ENCODE data around the gene AFG3L2.

Gene AFG3L2

DNA sequence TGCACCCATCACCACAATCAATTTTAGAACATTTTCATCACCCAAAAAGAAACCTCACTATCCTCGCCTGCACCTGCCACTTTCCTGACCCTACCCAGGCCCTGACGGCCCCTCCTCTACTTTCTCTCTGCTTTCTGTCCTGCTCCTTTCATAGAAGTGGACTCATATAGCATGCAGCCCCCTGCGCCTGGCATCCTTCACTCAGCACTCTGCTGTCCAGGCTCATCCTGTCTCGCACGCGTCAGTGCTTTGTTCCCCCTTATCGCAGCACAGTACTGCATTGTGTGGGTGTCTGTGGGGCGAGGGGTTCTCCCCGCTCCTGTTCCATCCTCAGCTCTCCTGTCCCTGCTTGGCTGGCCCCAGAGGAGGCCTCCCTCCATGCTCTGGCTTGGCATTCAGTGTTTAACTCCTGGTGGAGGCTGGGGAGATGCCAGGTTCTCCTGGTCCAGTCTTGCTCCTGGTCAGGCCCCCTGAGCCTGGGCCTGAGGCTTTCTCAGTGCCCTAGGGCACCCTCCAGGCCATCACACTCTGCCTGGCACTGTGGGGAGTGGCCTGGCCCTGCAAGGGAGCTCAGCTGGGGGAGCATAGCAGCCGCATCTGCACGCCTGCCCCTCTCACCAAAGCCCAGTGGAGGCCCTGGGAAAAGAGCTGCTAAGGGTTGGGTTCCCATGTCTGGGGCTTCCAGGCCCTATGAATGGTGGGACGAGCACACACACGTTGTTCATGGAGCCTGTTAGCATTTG is 75.6 kb downstream of the AFG3L2 start:
- DNase-seq: no peak

GRCh38 chr18:12299862-12300261 is 77.2 kb downstream of the AFG3L2 start:
- no peak for DNase-seq

- DNase-seq: no peak
Measured at GRCh38 chr18:12296457-12296856, 80.6 kb downstream of the AFG3L2 start.

- DNase-seq: no peak
Measured at GRCh38 chr18:12296087-12296403, 81.0 kb downstream of the AFG3L2 start.

- no peak for DNase-seq
Measured at GRCh38 chr18:12295389-12296086, 81.5 kb downstream of the AFG3L2 start.

GRCh38 chr18:12293831-12294230 is 83.2 kb downstream of the AFG3L2 start:
- no peak for DNase-seq

DNA sequence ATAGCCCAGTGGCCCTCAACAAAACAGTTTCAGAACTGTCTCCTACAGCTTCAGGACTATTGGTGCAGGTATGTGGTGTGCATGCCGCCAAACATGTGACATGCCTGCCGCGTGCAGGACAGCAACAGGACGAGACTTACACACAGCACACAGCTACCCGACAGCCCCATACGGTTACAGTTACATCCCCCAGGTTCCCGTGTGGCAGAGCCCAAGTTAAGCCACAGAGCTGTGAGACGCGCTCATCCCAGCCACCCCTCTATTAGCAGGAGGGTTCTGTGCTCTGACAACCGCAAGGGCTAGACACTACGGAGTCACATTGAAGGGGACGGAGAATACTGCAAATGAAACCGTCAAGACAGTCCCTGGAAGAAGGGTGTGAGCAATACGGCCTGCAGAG is 85.3 kb downstream of the AFG3L2 start:
- no peak for DNase-seq

GRCh38 chr18:12291161-12291560 is 85.9 kb downstream of the AFG3L2 start:
- no peak for DNase-seq

- no peak for DNase-seq
Measured at GRCh38 chr18:12290086-12290485, 86.9 kb downstream of the AFG3L2 start.

DNA sequence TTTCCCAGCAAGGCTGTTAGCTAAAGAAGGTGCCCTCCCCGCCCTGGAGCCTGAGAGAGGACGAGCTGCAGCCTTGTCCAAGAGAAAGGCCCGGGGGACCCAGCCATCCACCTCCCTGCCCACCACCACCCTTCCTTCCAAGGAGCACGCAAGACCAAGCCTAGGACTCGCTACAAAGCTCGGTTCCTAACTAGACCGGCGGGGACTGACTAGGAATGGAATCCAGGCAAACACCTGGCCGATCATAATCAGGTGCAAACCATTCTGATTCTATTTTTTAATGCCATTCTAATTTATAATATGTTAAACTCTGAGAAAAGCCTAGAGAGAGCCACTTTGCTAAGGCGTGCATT is 88.6 kb downstream of the AFG3L2 start:
- no peak for DNase-seq

DNA sequence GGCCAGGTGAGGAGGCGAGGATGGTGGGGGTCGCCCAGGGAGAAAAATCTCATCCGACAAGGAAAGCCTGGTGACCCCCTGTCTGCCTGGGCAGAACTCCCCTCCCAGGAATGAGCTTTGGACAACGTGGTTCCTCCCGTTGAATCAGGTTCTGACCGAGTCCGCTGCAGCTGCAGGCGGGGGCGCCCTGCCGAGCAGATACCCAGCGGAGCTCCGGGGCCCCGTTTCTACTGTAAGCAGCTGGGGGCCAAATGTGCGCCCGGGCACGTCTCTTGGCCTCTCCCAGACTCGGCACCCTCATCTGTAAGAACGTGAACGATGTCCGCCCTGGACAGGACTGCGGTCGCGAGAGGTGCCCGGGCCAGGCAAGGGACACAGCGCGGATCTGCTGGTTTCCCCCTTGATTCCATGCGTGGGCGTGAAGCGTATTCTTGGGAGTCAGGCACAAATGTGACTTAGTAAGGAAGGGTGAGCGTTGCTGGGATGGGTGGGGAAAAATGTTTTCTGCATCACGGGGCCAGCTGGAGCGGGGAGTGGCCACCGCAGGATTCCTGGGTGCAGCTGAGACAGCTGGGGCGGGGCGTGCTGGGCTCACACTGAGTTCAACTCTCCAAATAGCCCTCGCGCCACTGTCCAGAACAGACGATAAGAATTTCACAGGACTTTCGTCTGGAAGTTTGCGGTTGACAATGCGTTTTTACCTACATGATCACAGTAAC is 89.2 kb downstream of the AFG3L2 start:
- DNase-seq: no peak

DNA sequence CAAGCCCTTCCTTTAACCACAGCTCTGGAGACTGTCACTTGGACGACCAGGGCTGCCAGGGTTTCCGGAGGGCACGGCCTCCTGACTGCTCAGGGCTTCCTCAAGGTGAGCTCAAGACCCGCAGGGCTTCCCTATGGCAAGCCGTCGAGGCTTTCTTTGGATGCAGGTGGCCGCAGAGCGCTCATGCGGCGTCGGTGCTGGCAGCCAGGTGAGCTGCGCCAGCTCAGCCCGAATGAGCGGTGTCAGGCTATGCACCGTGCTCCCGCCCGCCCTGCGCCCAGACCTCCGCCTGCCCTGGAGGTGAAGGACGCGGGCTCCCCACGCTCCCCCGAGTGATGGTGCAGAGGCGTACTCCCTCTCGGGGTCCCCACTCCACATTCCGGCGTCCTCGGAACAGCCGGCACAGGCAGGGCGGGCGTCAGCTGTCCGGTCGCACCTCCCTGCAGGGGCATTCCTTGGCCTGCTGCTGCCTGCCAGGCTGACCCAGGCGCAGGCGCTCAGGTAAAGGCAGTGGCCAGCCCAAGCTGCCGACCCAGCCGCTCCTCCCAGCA is 89.8 kb downstream of the AFG3L2 start:
- DNase-seq: no peak

DNA sequence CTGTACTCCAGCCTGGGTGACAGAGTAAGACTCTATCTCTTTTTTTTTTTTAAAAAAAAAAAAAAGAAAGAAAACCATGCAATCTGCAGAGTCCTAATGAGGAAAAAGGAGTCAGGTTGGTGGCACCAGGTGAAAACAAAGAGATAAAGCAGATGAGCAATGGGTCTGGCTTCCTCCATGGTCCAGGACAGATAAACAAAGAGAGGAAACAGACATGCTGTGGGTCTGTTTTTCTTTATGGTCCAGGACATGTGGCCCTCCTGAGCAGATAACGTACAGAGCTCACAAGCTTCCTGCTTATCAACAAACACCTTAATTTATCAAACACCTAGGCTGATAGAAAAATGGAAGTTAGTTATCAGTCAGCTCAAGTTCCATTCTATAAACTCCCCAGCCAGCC is 93.4 kb downstream of the AFG3L2 start:
- no peak for DNase-seq

- DNase-seq: no peak
Measured at GRCh38 chr18:12283256-12283655, 93.8 kb downstream of the AFG3L2 start.

- no peak for DNase-seq
Measured at GRCh38 chr18:12282442-12283039, 94.5 kb downstream of the AFG3L2 start.

- no peak for DNase-seq
Measured at GRCh38 chr18:12281861-12282260, 95.2 kb downstream of the AFG3L2 start.

- no peak for DNase-seq
Measured at GRCh38 chr18:12279781-12280531, 97.1 kb downstream of the AFG3L2 start.

Measured in T-helper 1 cell (primary cell).